ENCODE data around the gene SLC44A1.

DNA sequence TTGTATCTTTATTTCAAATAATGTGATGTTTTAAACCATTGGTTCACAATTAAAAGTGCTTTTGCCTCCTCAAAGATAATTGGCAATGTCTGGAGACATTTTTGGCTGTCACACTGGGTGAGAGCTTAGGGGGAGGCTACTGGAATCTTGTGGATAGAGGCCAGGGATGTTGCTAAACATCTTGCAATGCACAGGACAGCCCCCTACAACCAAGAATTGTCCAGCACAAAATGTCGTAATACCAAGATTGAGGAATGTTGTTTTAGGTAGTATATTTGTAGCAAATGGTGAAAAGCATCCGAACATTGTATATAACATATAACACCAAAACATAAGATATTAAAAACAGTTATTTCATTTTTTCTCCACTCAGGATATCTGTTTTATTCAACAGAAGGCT lies 99.8 kb downstream of the SLC44A1 start:
- TF ChIP-seq, protein P1, sequence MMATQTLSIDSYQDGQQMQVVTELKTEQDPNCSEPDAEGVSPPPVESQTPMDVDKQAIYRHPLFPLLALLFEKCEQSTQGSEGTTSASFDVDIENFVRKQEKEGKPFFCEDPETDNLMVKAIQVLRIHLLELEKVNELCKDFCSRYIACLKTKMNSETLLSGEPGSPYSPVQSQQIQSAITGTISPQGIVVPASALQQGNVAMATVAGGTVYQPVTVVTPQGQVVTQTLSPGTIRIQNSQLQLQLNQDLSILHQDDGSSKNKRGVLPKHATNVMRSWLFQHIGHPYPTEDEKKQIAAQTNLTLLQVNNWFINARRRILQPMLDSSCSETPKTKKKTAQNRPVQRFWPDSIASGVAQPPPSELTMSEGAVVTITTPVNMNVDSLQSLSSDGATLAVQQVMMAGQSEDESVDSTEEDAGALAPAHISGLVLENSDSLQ (IDR thresholded peaks at IDR 0.05) = no peak
- TF ChIP-seq, protein P2, sequence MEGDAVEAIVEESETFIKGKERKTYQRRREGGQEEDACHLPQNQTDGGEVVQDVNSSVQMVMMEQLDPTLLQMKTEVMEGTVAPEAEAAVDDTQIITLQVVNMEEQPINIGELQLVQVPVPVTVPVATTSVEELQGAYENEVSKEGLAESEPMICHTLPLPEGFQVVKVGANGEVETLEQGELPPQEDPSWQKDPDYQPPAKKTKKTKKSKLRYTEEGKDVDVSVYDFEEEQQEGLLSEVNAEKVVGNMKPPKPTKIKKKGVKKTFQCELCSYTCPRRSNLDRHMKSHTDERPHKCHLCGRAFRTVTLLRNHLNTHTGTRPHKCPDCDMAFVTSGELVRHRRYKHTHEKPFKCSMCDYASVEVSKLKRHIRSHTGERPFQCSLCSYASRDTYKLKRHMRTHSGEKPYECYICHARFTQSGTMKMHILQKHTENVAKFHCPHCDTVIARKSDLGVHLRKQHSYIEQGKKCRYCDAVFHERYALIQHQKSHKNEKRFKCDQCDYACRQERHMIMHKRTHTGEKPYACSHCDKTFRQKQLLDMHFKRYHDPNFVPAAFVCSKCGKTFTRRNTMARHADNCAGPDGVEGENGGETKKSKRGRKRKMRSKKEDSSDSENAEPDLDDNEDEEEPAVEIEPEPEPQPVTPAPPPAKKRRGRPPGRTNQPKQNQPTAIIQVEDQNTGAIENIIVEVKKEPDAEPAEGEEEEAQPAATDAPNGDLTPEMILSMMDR (IDR thresholded peaks at IDR 0.05 in 2 of 3, conservative IDR thresholded peaks at IDR 0.05 in 1 of 3; ENCODE audit: control insufficient read depth in 2 of 3, extremely low read depth in 1 of 3, insufficient read depth in 1 of 3, low read depth in 3 of 3, low read length in 3 of 3) = no peak
- no peak for TF ChIP-seq FOXM1 (IDR thresholded peaks at IDR 0.05; ENCODE audit: low read depth, low read length)
- no peak for TF ChIP-seq TBL1XR1 (IDR thresholded peaks at IDR 0.05; ENCODE audit: low read depth, low read length)

Measured in GM12878 (cell line).